Loucy (cell line): ENCODE data around the gene RBPMS2.

Experiments
- H2AFZ ChIP-seq: fragments of 200-600 bp; sonication (generic); 2 replicates; pipeline ENCODE4 v1.6.0; 2016; ENCODE audit warnings: antibody characterized with exemption, mild to moderate bottlenecking, low read length, moderate library complexity
- H3F3A ChIP-seq: fragments of 200-600 bp; 2 replicates; pipeline ENCODE4 v1.6.0; 2016; ENCODE audit warnings: antibody characterized with exemption, low read depth, mild to moderate bottlenecking
- H3K27me3 ChIP-seq: fragments of 200-600 bp; sonication (generic); 2 replicates; pipeline ENCODE4 v1.6.1; 2014; ENCODE audit warnings: low read length, mild to moderate bottlenecking; ENCODE audit not compliant: insufficient read depth, poor library complexity, severe bottlenecking
- H3K36me3 ChIP-seq: fragments of 200-600 bp; sonication (generic); 2 replicates; pipeline ENCODE4 v1.6.1; 2016; ENCODE audit warnings: low read length; ENCODE audit not compliant: insufficient read depth
- H3K4me1 ChIP-seq: fragments of 200-600 bp; sonication (generic); 2 replicates; pipeline ENCODE4 v1.5.1; 2014; ENCODE audit warnings: low read length, mild to moderate bottlenecking; ENCODE audit not compliant: insufficient read depth, poor library complexity, severe bottlenecking
- H3K4me2 ChIP-seq: fragments of 200-600 bp; sonication (generic); 2 replicates; pipeline ENCODE4 v1.6.0; 2014; ENCODE audit warnings: antibody characterized with exemption, low read length, low read depth, mild to moderate bottlenecking; ENCODE audit not compliant: poor library complexity, severe bottlenecking
- H3K4me3 ChIP-seq: fragments of 200-600 bp; sonication (generic); 2 replicates; pipeline ENCODE4 v1.5.1; 2014; ENCODE audit warnings: low read length, mild to moderate bottlenecking, mixed read lengths; ENCODE audit not compliant: poor library complexity, severe bottlenecking
- H3K79me2 ChIP-seq: fragments of 200-600 bp; sonication (generic); 2 replicates; pipeline ENCODE4 v1.6.1; 2014; ENCODE audit warnings: low read length; ENCODE audit not compliant: insufficient read depth
- H3K9ac ChIP-seq: fragments of 200-600 bp; sonication (generic); 2 replicates; pipeline ENCODE4 v1.6.0; 2014; ENCODE audit warnings: mild to moderate bottlenecking, low read depth, low read length, moderate library complexity; ENCODE audit not compliant: poor library complexity, severe bottlenecking
- H3K9me2 ChIP-seq: fragments of 200-600 bp; sonication (generic); replicated peaks from 2 replicates; pipeline ENCODE4 v1.6.1; 2016; ENCODE audit warnings: low read depth, low read length, mixed read lengths
- H3K9me3 ChIP-seq: fragments of 200-600 bp; sonication (generic); 2 replicates; pipeline ENCODE4 v1.6.1; 2014; ENCODE audit warnings: mild to moderate bottlenecking, antibody characterized with exemption, low read length, low read depth; ENCODE audit not compliant: insufficient read depth
- H4K20me1 ChIP-seq: fragments of 200-600 bp; sonication (generic); 2 replicates; pipeline ENCODE4 v1.6.0; 2014; ENCODE audit warnings: antibody characterized with exemption, low read length, mild to moderate bottlenecking; ENCODE audit not compliant: insufficient read depth, poor library complexity, severe bottlenecking
- EZH2phosphoT487 ChIP-seq: fragments of 200-600 bp; IDR thresholded peaks from 2 replicates; pipeline ENCODE4 v1.6.1; 2018; ENCODE audit warnings: antibody characterized with exemption, mild to moderate bottlenecking, moderate library complexity, borderline replicate concordance
- TF ChIP-seq, protein P1 (sequence below): fragments of 200-600 bp; sonication (generic); conservative IDR thresholded peaks from 2 replicates; pipeline ENCODE4 v1.5.1; 2014; ENCODE audit warnings: mild to moderate bottlenecking, antibody characterized with exemption, low read length

RBPMS2 gene

DNA sequence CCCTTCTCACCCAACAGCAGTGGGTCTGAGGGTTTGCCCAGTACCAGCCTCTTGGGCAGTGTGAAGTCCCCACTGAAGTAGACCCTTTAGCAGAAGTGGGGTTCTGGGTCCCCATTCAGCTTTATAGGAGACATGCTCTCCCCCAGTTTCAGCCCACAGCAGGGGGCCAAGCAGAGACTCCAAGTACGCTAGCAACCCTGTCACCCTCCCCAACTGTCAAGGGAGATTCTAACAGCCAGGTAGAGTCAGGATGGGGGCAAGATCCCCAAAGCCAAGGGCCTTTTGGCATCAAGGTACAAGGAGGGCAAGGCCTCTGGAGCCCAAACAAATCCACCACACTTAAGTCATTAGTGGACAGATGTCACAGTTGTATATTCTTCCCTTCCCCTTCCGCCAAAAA lies 1.8 kb downstream of the RBPMS2 start:
- Histone ChIP-seq H4K20me1 (no peaks in the 10 kb centered on the region), H3K27me3 (no peaks in the 10 kb centered on the region)

DNA sequence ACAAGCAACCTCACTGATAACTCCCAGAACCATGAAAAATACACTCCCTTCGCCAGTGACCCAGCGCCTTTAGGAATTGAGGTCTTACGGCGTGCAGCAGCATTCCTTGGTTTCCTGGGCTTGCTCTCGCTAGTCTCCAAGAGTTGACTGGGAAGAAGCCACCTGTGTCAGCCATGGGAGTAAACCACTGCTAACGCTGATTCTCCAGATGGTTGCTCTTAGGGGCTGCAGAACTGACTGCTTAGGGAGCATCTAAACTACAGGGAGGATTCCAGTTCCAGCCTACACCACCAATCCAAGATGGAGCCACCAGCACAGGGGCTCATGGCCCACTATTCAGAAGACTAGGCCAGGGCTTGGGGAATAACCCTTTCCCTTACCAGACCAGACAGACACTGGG lies 2.4 kb downstream of the RBPMS2 start:
- H4K20me1 ChIP-seq = no peaks in the 10 kb centered on the region
- H3K9ac ChIP-seq = no peak overlapping the region
- no peaks in the 10 kb centered on the region for H3K27me3 ChIP-seq
- no peak overlapping the region for H3K4me3 ChIP-seq
- no peaks in the 10 kb centered on the region for H3F3A ChIP-seq
- no peak overlapping the region for H3K4me2 ChIP-seq
- no peak overlapping the region for H2AFZ ChIP-seq
- peaks cover 8% of the 10 kb centered on the region for H3K4me1 ChIP-seq
- no peaks in the 10 kb centered on the region for H3K9me2 ChIP-seq
- H3K36me3 ChIP-seq = no peaks in the 10 kb centered on the region
- H3K9me3 ChIP-seq = no peaks in the 10 kb centered on the region
- no peaks in the 10 kb centered on the region for H3K79me2 ChIP-seq
- TF ChIP-seq EZH2phosphoT487 = no peak
- TF ChIP-seq, protein P1, sequence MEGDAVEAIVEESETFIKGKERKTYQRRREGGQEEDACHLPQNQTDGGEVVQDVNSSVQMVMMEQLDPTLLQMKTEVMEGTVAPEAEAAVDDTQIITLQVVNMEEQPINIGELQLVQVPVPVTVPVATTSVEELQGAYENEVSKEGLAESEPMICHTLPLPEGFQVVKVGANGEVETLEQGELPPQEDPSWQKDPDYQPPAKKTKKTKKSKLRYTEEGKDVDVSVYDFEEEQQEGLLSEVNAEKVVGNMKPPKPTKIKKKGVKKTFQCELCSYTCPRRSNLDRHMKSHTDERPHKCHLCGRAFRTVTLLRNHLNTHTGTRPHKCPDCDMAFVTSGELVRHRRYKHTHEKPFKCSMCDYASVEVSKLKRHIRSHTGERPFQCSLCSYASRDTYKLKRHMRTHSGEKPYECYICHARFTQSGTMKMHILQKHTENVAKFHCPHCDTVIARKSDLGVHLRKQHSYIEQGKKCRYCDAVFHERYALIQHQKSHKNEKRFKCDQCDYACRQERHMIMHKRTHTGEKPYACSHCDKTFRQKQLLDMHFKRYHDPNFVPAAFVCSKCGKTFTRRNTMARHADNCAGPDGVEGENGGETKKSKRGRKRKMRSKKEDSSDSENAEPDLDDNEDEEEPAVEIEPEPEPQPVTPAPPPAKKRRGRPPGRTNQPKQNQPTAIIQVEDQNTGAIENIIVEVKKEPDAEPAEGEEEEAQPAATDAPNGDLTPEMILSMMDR = no peak

More for the DNA sequence above, 1.8 kb downstream of the RBPMS2 start:
- Histone ChIP-seq H3K4me2 (no peak overlapping the region), H3K36me3 (no peaks in the 10 kb centered on the region), H3K79me2 (no peaks in the 10 kb centered on the region), H3K9me2 (no peaks in the 10 kb centered on the region), H3K9me3 (no peaks in the 10 kb centered on the region), H3K9ac (no peak overlapping the region), H3F3A (no peaks in the 10 kb centered on the region), H3K4me1 (peaks cover 8% of the 10 kb centered on the region), H2AFZ (no peak overlapping the region), H3K4me3 (no peak overlapping the region)
- TF ChIP-seq, protein P1 = no peak
- TF ChIP-seq EZH2phosphoT487 = no peak

DNA sequence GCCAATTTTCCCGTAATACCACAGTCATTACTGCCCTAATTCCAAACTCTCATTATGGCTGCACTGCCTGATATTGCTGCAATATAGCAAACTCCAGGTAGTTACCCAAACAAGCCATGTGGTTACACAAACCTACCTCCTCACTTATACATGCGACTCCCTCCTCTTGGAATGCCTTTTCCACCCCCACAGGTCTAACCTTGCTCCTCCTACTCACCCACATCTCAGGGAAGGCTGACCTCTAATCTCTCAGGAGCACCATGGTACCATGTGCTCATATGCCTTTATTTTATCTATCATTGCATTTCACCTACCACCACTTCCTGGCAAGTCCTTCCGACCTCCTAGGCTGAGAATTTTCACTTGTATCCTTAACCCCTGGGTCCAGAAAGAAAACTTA lies 2.9 kb downstream of the RBPMS2 start:
- H3K4me1 ChIP-seq = peaks cover 8% of the 10 kb centered on the region
- no peak for TF ChIP-seq EZH2phosphoT487
- TF ChIP-seq, protein P1 = no peak
- no peaks in the 10 kb centered on the region for H3K9me3 ChIP-seq
- H3K9me2 ChIP-seq = no peaks in the 10 kb centered on the region
- H3K27me3 ChIP-seq = no peaks in the 10 kb centered on the region
- no peak overlapping the region for H3K9ac ChIP-seq
- H3K4me3 ChIP-seq = no peak overlapping the region
- no peaks in the 10 kb centered on the region for H4K20me1 ChIP-seq
- no peaks in the 10 kb centered on the region for H3F3A ChIP-seq
- H3K79me2 ChIP-seq = no peaks in the 10 kb centered on the region
- H3K4me2 ChIP-seq = no peak overlapping the region
- no peaks in the 10 kb centered on the region for H3K36me3 ChIP-seq
- no peak overlapping the region for H2AFZ ChIP-seq
